HG03097 (cell line): ENCODE results near the gene PMF1.
A peak's percentile ranks its signal among the peaks of the same experiment; 100 is the strongest.

Source experiments
- ATAC-seq: cut with Tn5 transposase; IDR thresholded peaks from one replicate; pipeline ENCODE4 v1.9.1; 2021; ENCODE audit not compliant: unreplicated experiment, low FRiP score

The PMF1 gene

GRCh38 chr1:156260896-156261295, 48.1 kb downstream of the PMF1 start:
- ATAC-seq: no peak

- no peak for ATAC-seq
Observed at GRCh38 chr1:156262461-156263287, 49.9 kb downstream of the PMF1 start.

GRCh38 chr1:156263288-156263655, 50.5 kb downstream of the PMF1 start:
- no peak for ATAC-seq

- ATAC-seq: no peak
Observed at GRCh38 chr1:156266051-156266450, 53.2 kb downstream of the PMF1 start.

DNA sequence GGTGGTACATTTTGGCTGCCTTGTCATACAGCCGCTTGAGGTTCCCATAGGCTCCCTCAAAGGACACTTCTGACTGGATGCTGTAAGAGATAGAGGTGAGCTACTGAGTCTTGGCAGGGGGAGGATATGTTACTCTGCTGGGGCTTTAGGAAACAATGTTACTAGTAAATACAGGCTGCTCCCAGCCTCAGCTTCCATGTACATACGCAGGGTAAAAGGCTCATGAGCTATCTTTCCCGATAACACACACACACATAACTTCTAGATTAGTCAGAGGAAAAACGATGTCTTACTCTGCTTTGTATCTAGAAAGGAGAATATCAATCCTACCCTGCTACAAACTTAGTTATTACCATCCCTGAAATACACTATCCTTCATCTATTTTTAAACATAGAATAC, 55.5 kb downstream of the PMF1 start:
- no peak for ATAC-seq

DNA sequence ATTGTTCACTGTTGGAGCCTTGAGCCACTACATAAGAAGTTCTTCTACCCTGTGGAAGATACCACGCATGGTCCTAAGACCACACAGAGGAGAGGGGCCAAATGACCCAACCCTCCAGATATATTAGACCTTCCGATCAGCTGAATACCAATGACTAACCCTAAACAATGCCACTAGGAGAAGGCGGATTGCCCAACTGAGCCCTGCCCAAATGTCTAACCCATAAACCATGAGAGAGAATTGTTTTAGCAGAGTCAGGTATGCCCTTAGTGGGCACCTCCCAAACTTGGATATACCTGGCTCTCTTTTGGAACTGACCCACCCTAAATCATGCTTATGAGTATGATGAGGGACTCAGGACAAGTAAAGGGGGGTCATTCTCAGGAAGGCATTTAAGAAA, 57.5 kb downstream of the PMF1 start:
- no peak for ATAC-seq

- ATAC-seq: no peak
Observed at GRCh38 chr1:156276532-156276931, 63.7 kb downstream of the PMF1 start.

GRCh38 chr1:156276966-156277381, 64.2 kb downstream of the PMF1 start:
- no peak for ATAC-seq

GRCh38 chr1:156279837-156280236, 67.0 kb downstream of the PMF1 start:
- ATAC-seq: no peak

GRCh38 chr1:156281281-156281680, 68.5 kb downstream of the PMF1 start:
- ATAC-seq: no peak

- peak; percentile 6 for ATAC-seq
Observed at GRCh38 chr1:156281693-156282478, 69.1 kb downstream of the PMF1 start.

GRCh38 chr1:156282479-156283222, 69.8 kb downstream of the PMF1 start, which contains the start of gene SMG5:
SMG5 (minus strand) TSS chr1:156282825; CDS start chr1:156282680, 145 bp downstream.
- peak; percentile 79 for ATAC-seq

DNA sequence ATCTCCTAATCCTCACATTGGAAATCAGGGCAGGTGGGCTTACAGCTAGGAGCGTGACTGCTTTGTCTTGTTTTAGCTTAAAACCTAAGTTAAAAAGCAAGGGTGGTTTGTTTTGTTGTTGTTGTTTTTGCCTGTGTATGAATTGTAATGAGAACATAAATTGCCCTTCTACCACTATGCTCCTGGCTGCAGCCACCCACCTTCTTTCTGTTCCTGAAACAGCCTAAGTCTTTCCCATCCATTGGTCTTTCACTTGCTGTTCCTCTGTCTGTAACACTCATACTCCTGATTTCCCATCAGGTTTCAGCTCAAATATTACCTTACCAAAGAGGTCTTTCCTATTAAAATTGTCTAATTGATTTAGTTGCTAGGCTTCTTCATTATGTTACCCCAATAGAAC, 70.7 kb downstream of the PMF1 start:
- no peak for ATAC-seq

GRCh38 chr1:156284112-156284511, 71.3 kb downstream of the PMF1 start, which contains the start of gene TMEM79:
TMEM79 (plus strand) TSS chr1:156284325; CDS start chr1:156285227, 902 bp downstream.
- no peak for ATAC-seq

GRCh38 chr1:156284757-156285156, 72.0 kb downstream of the PMF1 start:
- no peak for ATAC-seq

- ATAC-seq: no peak
Observed at GRCh38 chr1:156285437-156285836, 72.6 kb downstream of the PMF1 start.

GRCh38 chr1:156286061-156286460, 73.3 kb downstream of the PMF1 start:
- ATAC-seq: no peak
